SK-MEL-5 (cell line): Measurements from ENCODE around the gene MICAL2. TPM values are rescaled to one million over a fixed set of nuclear protein-coding genes. Genes with fewer than 3 reads are reported as not detected.

Experiments
- DNase-seq: peaks from one replicate; pipeline ENCODE4 v3.0.0-alpha.2; 2016; ENCODE audit warnings: low read depth, low spot score
- in situ Hi-C: cut with HindIII; loops from 2 replicates; pipeline ENCODE4 v1.10.0; 2016; ENCODE audit warnings: low sequenced_read_pairs, high pct_unique_total_duplicates, low pct_unique_long_range_greater_than_20kb
- polyA plus RNA-seq, 2 experiments: library from polyadenylated mRNA; depleted of rRNA; stranded (reverse); fragments of >200 nt; gene quantifications; 2 replicates each; pipeline ENCODE4 v1.2.3, GENCODE V29; 2015
- total RNA-seq: library from RNA; depleted of rRNA; stranded (reverse); fragments of >200 nt; shearing (Covaris generic); gene quantifications from 2 replicates; pipeline ENCODE4 v1.2.3, GENCODE V29; 2014; rRNA removed

The MICAL2 gene
- total RNA-seq = 1.2 and 2.3 TPM in 2 replicates
- 2.4 and 3.3 TPM in 2 replicates for polyA plus RNA-seq (2015; cell fraction: cytosol; rRNA removed)
- 0.72 and 1.1 TPM in 2 replicates for polyA plus RNA-seq (2015; cell fraction: nucleus; rRNA removed)

GRCh38 chr11:12110201-12110713, at the start of gene MICAL2:
Gene MICAL2 (plus strand): TSS chr11:12110590. CDS start chr11:12162156, 51,566 bp downstream.
- peak; percentile 74 for DNase-seq
- in situ Hi-C loops = no loop called here

DNA sequence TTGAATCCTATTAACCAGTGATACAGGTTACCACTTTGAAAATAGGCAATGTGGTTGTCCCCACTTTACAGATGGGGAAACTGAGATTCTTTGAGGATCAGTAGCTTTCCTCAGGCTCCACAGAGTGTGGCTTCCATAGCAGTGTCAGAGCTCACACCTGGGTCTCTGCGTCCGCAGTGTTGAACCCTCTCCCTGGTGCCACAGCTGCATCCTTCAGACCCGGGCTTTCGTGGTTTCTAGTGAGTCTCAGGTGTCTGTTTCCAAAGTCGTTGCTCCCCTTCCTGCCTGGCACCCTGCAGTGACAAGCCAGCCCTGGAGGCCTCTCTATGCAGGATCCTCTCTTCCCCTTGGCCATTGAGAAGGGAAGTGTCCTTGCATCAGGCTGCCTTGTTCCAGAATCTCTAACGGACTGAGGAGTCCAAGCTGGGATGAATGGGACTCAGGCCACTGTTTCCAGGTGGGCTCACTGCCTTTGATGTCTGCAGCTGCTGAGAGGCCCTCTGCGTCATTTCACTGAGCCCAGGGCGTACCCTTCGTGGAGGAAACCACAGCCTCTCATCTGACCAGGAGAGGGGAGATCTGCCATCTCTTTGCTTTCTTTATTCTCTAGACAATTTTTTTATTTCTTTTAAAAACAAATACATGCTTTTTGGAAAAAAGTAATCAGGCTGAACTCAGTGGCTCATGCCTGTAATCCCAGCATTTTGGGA, 48.4 kb upstream of the MICAL2 start:
- no peak for DNase-seq
- in situ Hi-C loops = no loop called here

- in situ Hi-C loops = no loop called here
- DNase-seq = no peak
These were observed 47.1 kb upstream of the MICAL2 start for GRCh38 chr11:12063251-12063650.

- in situ Hi-C loops = no loop called here
These were observed 46.0 kb upstream of the MICAL2 start for GRCh38 chr11:12064136-12064953.

GRCh38 chr11:12064954-12065280, 45.5 kb upstream of the MICAL2 start:
- in situ Hi-C loops = no loop called here
- no peak for DNase-seq

More at GRCh38 chr11:12064136-12064953, 46.0 kb upstream of the MICAL2 start:
- DNase-seq = no peak

DNA sequence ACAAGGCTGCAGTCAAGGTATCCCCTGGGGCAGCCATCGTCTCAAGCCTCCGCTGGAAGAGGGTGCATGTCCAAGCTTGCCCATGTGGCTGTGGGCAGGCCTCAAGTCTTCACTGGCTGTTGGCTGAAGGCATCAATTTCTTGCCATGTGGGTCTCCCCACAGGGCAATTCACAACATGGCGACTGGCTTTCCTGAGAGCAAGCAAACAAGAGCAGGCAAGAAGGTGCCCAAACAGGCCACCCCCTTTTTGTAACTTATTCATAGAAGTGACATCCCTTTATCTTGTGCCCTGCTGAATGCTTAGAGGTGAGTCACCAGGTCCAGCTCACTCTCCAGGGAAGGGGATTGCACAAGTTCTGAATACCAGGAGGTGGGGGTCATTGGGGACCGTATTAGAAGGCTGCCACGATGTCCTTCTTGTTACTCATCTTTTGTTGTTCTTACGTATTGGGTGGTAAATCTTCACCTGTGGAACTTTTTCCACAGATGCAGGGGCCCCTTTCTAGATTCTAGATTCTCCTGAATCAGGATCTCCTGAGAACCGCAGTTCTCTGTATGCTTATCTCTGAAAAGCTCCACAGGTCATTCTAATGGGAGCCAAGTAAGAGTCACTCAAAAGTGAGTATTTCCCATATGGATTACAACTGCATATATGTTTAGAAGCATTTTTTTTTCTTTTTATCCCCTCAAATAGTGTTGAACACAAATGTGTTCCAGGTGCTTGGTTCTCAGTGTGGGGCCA, 44.2 kb upstream of the MICAL2 start:
- DNase-seq = no peak

GRCh38 chr11:12066799-12067508, 43.4 kb upstream of the MICAL2 start:
- DNase-seq = no peak
- in situ Hi-C loops = no loop called here

More for the DNA sequence above, 44.2 kb upstream of the MICAL2 start:
- in situ Hi-C loops = no loop called here

- DNase-seq = no peak
- in situ Hi-C loops = no loop called here
These were observed 42.5 kb upstream of the MICAL2 start for GRCh38 chr11:12067796-12068357.

GRCh38 chr11:12069066-12069676, 41.2 kb upstream of the MICAL2 start:
- in situ Hi-C loops = no loop called here
- no peak for DNase-seq

GRCh38 chr11:12070446-12071267, 39.7 kb upstream of the MICAL2 start:
- in situ Hi-C loops = no loop called here
- no peak for DNase-seq

- in situ Hi-C loops = no loop called here
- DNase-seq = no peak
These were observed 38.8 kb upstream of the MICAL2 start for GRCh38 chr11:12071574-12071973.

GRCh38 chr11:12073436-12073835, 37.0 kb upstream of the MICAL2 start:
- in situ Hi-C loops = no loop called here
- no peak for DNase-seq

- in situ Hi-C loops = no loop called here
- DNase-seq = no peak
These were observed 36.5 kb upstream of the MICAL2 start for GRCh38 chr11:12073886-12074285.

GRCh38 chr11:12074529-12075195, 35.7 kb upstream of the MICAL2 start:
- DNase-seq = no peak

DNA sequence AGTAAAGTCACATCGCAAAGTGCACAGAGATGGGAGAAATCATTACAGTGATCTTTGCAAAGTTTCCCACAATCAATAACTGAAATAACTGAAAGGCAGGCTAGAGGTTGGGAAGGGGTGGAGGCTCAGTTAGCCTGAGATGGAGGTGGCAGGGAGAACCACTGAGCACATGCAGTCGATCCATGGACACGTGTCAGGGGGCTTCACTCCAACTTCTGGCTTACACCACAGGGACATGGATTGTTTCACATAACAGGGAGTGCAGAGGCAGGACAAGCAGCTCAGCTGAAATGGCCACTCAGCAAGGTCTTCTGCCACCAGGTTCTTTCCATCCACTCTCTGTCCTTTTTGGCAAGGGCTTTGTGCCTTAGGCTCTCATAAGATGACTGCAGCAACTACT, 35.1 kb upstream of the MICAL2 start:
- in situ Hi-C loops = loop anchor here (25.0 kb wide), 1 partner anchor 162 kb away; no protein-coding TSS in a partner anchor
- no peak for DNase-seq

More at GRCh38 chr11:12074529-12075195, 35.7 kb upstream of the MICAL2 start:
- in situ Hi-C loops = loop anchor here (25.0 kb wide), 1 partner anchor 163 kb away; no protein-coding TSS in a partner anchor
